HepG2 (cell line): Measurements from ENCODE around the gene TEX261. TPM values are rescaled to one million over a fixed set of nuclear protein-coding genes. Genes with fewer than 3 reads are reported as not detected.

Experiments
- ATAC-seq: fragments of 200-7000 bp; cut with Tn5 transposase; 3 replicates; pipeline ENCODE4 v1.9.1; 2020; ENCODE audit warnings: mild to moderate bottlenecking, moderate library complexity
- BruUV-seq: library from RNA; stranded (reverse); fragments of 400-500 nt; replicated peaks from 2 replicates; lab custom pipeline; 2021; lab: Mats Ljungman, UMichigan
- CTCF ChIA-PET: fragments of 300-600 bp; formaldehyde crosslinking; extraction: SDS; loops from one replicate; lab custom pipeline; 2021; ENCODE audit warnings: low total read pairs, inconsistent platforms, low intra/inter-chr PET ratio; lab: Yijun Ruan, JAX
- POLR2A ChIA-PET: fragments of 350-600 bp; sonication (Branson Sonifier 250); formaldehyde crosslinking; loops from one replicate; lab custom pipeline; 2020; ENCODE audit warnings: antibody characterized with exemption, inconsistent platforms; lab: Yijun Ruan, JAX
- DNase-seq: peaks from one replicate; pipeline ENCODE4 v3.0.0-alpha.2; 2015; ENCODE audit warnings: low spot score
- FAIRE-seq: peaks from 3 replicates; lab custom pipeline; 2011; peaks lifted over from hg19 to GRCh38; lab: Jason Lieb, UNC
- H2AFZ ChIP-seq: one replicate; pipeline ENCODE4 v1.6.1; 2011; ENCODE audit warnings: low read length, inconsistent platforms
- H3K27ac ChIP-seq: fragments of 300-600 bp; 3 replicates; pipeline ENCODE4 v1.8.0; 2011; ENCODE audit warnings: mixed run types, mild to moderate bottlenecking, mixed read lengths, low read length, inconsistent platforms; ENCODE audit not compliant: insufficient read depth; ENCODE audit errors: extremely low read length
- H3K27me3 ChIP-seq, 2 experiments: fragments of 200-600 bp in 1 of 2; 2 replicates in 1 of 2; 3 replicates in 1 of 2; pipeline versions ENCODE4 v1.6.0 to v1.8.0; 2011; ENCODE audit warnings: low read length in 2 of 2, mild to moderate bottlenecking in 2 of 2, moderate library complexity in 2 of 2, inconsistent platforms in 1 of 2; ENCODE audit not compliant: insufficient read depth in 2 of 2, control insufficient read depth in 1 of 2
- H3K36me3 ChIP-seq, 2 experiments: fragments of 200-600 bp in 1 of 2; replicated peaks in 1 of 2; 2 replicates in 1 of 2; 3 replicates in 1 of 2; pipeline versions ENCODE4 v1.5.1 to v1.8.0; 2011; ENCODE audit warnings: low read length in 2 of 2, inconsistent platforms in 1 of 2; ENCODE audit not compliant: insufficient read depth in 2 of 2, control insufficient read depth in 1 of 2
- H3K4me1 ChIP-seq: 2 replicates; pipeline ENCODE4 v1.5.1; 2012; ENCODE audit warnings: low read length, inconsistent platforms; ENCODE audit not compliant: insufficient read depth
- H3K4me2 ChIP-seq: 2 replicates; pipeline ENCODE4 v1.6.0; 2011; ENCODE audit warnings: low read depth, low read length, inconsistent platforms
- H3K4me3 ChIP-seq, 3 experiments: fragments of 200-600 bp in 1 of 3; sonication (generic), shearing (Covaris generic) in 1 of 3; replicated peaks in 1 of 3; 2 replicates each; pipeline ENCODE4 v1.5.1; 2011 to 2016; ENCODE audit warnings: low read length in 3 of 3, inconsistent platforms in 2 of 3, low read depth in 2 of 3, mild to moderate bottlenecking in 2 of 3, control low read depth in 1 of 3, mixed read lengths in 1 of 3; ENCODE audit not compliant: insufficient read depth in 1 of 3
- H3K79me2 ChIP-seq: one replicate; pipeline ENCODE4 v1.6.1; 2011; ENCODE audit warnings: low read length, inconsistent platforms; ENCODE audit not compliant: insufficient read depth
- H3K9ac ChIP-seq: 2 replicates; pipeline ENCODE4 v1.6.0; 2011; ENCODE audit warnings: mild to moderate bottlenecking, low read depth, low read length, inconsistent platforms; ENCODE audit not compliant: insufficient read depth
- H3K9me3 ChIP-seq: 2 replicates; pipeline ENCODE4 v1.5.1; 2012; ENCODE audit warnings: mild to moderate bottlenecking, low read length
- H4K20me1 ChIP-seq: 2 replicates; pipeline ENCODE4 v1.6.0; 2011; ENCODE audit warnings: inconsistent platforms, mild to moderate bottlenecking, low read length, moderate library complexity; ENCODE audit not compliant: insufficient read depth
- ETV5 ChIP-seq: IDR thresholded peaks from 2 replicates; pipeline ENCODE4 v1.6.1; 2018; ENCODE audit warnings: missing biosample characterization, missing genetic modification reagents, inconsistent platforms, borderline replicate concordance
- GTF2F1 ChIP-seq: fragments of 150-350 bp; IDR thresholded peaks from 2 replicates; pipeline ENCODE4 v1.6.1; 2014; ENCODE audit warnings: low read length
- HMG20B ChIP-seq: conservative IDR thresholded peaks from 2 replicates; pipeline ENCODE4 v1.6.1; 2016; ENCODE audit warnings: missing genetic modification reagents, missing compliant biosample characterization
- KDM2A ChIP-seq: sonication (generic); formaldehyde crosslinking; IDR thresholded peaks from 2 replicates; pipeline ENCODE4 v1.4.0; 2020; ENCODE audit warnings: low read depth, missing genetic modification reagents, borderline replicate concordance
- PCBP1 ChIP-seq: fragments of 200-400 bp; formaldehyde crosslinking; IDR thresholded peaks from 2 replicates; pipeline ENCODE4 v1.6.1; 2017; ENCODE audit warnings: mild to moderate bottlenecking, low read depth, low read length, borderline replicate concordance
- RAD21 ChIP-seq: fragments of 450-650 bp; formaldehyde crosslinking; IDR thresholded peaks from 2 replicates; pipeline ENCODE4 v1.5.0; 2020; ENCODE audit warnings: mild to moderate bottlenecking
- RBAK ChIP-seq: sonication (generic); formaldehyde crosslinking; IDR thresholded peaks from 2 replicates; pipeline ENCODE4 v1.5.1; 2020; ENCODE audit warnings: mild to moderate bottlenecking, missing genetic modification reagents
- SIN3A ChIP-seq: IDR thresholded peaks from 2 replicates; pipeline ENCODE4 v1.6.1; 2011; ENCODE audit warnings: low read depth, mild to moderate bottlenecking, control low read depth, low read length, borderline replicate concordance
- ZBTB1 ChIP-seq: sonication (generic); formaldehyde crosslinking; IDR thresholded peaks from 2 replicates; pipeline ENCODE4 v1.4.0; 2020; ENCODE audit warnings: missing genetic modification reagents, borderline replicate concordance
- ZNF572 ChIP-seq: sonication (generic); formaldehyde crosslinking; IDR thresholded peaks from 2 replicates; pipeline ENCODE4 v1.5.1; 2020; ENCODE audit warnings: mild to moderate bottlenecking, missing genetic modification reagents
- ZNF792 ChIP-seq: IDR thresholded peaks from 2 replicates; pipeline ENCODE4 v1.6.1; 2016
- WGBS: methylation state at CpG from one replicate; pipeline ENCODE4 v1.1.6; 2017; ENCODE audit warnings: low lambda C conversion rate; 5-methylcytosine and 5-hydroxymethylcytosine counted together
- in situ Hi-C: cut with HindIII; loops from 2 replicates; pipeline ENCODE4 v1.10.0; 2017; ENCODE audit warnings: low pct_unique_long_range_greater_than_20kb; ENCODE audit not compliant: extremely low pct_ligation_motif_present
- intact Hi-C: fragments of 100-400 bp; cut with micrococcal nuclease; formaldehyde crosslinking; loops from one replicate; pipeline ENCODE4 v1.10.0; 2022; ENCODE audit not compliant: unreplicated experiment
- polyA plus RNA-seq, 8 experiments: library from polyadenylated mRNA; depleted of rRNA in 3 of 8; stranded (reverse) in 7 of 8; unstranded in 1 of 8; fragments of >200 nt; fragmentation: Illumina TruSeq in 4 of 8; extraction: Trizol in 4 of 8; gene quantifications; 2 replicates each; pipeline versions ENCODE4 v1.2.1 to v1.2.3, GENCODE V29; 2011 to 2016; ENCODE audit warnings: low read depth in 4 of 8, missing spikeins in 1 of 8, mixed read lengths in 1 of 8; ENCODE audit not compliant: insufficient read depth in 1 of 8
- total RNA-seq, 5 experiments: library from RNA; depleted of rRNA; stranded (reverse); fragments of >200 nt; fragmentation: Illumina TruSeq; extraction: Trizol; gene quantifications; 2 replicates each; pipeline ENCODE4 v1.2.3, GENCODE V29; 2016; ENCODE audit warnings: low read depth in 1 of 5
- TF ChIP-seq, protein P1 (sequence below): sonication (generic); formaldehyde crosslinking; IDR thresholded peaks from 2 replicates; pipeline ENCODE4 v1.4.0; 2020; ENCODE audit warnings: mild to moderate bottlenecking, missing genetic modification reagents

The TEX261 gene
- total and polyA plus RNA-seq, 2 of the 13 experiments (the other 11 are each of a cell fraction or from before 2014, with no cell fraction given) = 43.8 to 78.7 TPM

DNA sequence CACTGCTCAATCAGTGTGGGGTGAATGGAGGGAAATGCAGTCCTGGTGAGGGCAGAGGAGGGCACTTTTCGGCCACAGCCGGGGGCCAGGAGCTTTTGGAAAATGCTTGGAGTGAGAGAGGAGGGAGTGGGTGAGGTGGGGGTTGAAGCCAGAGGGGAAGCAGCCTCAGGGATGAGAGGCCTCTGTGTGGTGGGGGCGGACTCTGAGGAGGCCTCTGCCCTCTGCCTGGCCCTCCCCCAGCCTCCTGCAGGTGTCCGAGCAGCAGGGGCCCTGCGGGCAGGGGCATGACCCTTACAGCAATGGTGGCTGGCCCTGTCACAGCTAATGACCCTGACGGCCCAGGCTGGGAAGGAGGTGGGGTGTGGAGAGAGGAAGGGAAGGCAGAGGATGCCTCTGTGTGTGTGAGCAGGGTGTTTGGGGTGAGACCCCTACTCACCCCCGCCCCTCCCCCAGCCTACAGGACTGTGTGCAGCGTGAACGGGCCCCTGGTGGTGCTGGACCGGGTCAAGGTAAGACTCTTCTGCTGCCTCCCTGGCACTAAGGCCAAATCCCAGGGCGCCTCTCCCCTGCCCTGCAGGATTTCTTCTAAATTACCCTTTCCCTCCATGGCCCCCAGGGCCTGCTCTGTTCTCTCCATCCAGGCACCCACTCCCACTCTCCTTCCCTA lies 51.3 kb downstream of the TEX261 start:
- FAIRE-seq (no peak), ATAC-seq (no peak), DNase-seq (no peak)
- 43% methylated on average over 9 of the region's 11 CpGs for WGBS
- Histone ChIP-seq H3K79me2 (no peaks in the 10 kb centered on the region), H3K9ac (no peak overlapping the region), H3K27me3 (peaks cover 0 to 13% of the 10 kb centered on the region in 2 experiments; a peak in 3 of 5 replicates), H3K9me3 (no peaks in the 10 kb centered on the region), H4K20me1 (no peaks in the 10 kb centered on the region), H3K4me2 (no peak overlapping the region), H3K36me3 (no peaks in the 10 kb centered on the region), H3K27ac (no peak overlapping the region), H2AFZ (no peak overlapping the region), H3K4me1 (peaks cover 41% of the 10 kb centered on the region), H3K4me3 (no peak overlapping the region)
- in situ Hi-C loops = no loop called here
- CTCF ChIA-PET = no interaction called here
- BruUV-seq = no TSS peak
- intact Hi-C loops = no loop called here
- TF ChIP-seq PCBP1 (0 out of 2 replicates have a peak, but pooled peaks have one; percentile 20), ETV5 (no peak), HMG20B (CRISPR knock-in tag) (no peak), ZNF572 (no peak)
- POLR2A ChIA-PET = no interaction called here

DNA sequence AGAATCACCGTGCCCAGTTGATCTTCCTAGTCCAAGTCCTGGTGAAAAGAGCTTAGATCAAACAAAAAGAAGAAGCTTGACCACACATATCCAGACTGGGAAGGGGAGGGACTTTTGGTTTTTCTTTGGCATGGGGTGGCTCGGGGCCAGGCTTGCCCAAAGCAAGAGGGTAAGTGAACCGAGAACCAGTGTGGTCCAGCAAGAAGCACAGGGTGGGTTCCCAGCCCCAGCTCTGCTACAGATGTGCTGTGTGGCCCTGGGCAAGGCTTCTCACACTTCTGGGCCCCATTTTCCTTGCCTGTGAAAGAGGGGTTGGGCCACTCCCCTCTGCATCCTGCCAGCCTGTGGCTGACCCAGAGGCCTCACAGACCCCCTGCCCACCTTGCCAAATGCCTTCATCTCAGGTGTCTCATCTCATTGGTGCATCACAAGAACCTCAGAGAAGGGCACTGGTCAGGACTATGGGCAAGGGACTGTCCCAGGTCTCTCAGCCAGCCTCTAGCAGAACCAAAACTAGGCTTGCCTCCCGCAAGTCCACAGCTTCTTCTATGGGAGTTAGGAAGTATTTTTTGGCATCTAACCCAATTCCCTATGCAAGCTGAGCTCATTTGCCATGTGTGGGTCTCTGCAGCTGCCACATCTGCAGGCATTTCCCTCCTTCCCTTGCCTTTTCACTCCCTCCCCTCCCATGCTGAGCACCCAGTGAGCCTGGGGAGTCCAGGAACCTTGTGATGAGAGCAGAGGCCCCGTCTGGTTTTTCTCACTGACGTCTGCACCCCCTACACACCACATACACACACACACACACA lies 52.1 kb downstream of the TEX261 start:
- no peaks in the 10 kb centered on the region for H3K79me2 ChIP-seq
- CTCF ChIA-PET = no interaction called here
- no TSS peak for BruUV-seq
- TF ChIP-seq RAD21 (CRISPR knock-in tag) (no peak), SIN3A (no peak), ZBTB1 (no peak), GTF2F1 (no peak), RBAK (CRISPR knock-in tag) (no peak), KDM2A (CRISPR knock-in tag) (no peak), ZNF792 (CRISPR knock-in tag) (no peak)
- TF ChIP-seq, protein P1, sequence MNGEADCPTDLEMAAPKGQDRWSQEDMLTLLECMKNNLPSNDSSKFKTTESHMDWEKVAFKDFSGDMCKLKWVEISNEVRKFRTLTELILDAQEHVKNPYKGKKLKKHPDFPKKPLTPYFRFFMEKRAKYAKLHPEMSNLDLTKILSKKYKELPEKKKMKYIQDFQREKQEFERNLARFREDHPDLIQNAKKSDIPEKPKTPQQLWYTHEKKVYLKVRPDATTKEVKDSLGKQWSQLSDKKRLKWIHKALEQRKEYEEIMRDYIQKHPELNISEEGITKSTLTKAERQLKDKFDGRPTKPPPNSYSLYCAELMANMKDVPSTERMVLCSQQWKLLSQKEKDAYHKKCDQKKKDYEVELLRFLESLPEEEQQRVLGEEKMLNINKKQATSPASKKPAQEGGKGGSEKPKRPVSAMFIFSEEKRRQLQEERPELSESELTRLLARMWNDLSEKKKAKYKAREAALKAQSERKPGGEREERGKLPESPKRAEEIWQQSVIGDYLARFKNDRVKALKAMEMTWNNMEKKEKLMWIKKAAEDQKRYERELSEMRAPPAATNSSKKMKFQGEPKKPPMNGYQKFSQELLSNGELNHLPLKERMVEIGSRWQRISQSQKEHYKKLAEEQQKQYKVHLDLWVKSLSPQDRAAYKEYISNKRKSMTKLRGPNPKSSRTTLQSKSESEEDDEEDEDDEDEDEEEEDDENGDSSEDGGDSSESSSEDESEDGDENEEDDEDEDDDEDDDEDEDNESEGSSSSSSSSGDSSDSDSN (CRISPR knock-in tag) = no peak
- TF ChIP-seq, all 625 proteins: peak for 0
- peaks cover 0 to 7% of the 10 kb centered on the region in 2 experiments; a peak in 3 of 5 replicates for H3K27me3 ChIP-seq
- no peak overlapping the region for H3K27ac ChIP-seq
- H3K9me3 ChIP-seq = no peaks in the 10 kb centered on the region
- no peak for DNase-seq
- 47% methylated on average over 6 of the region's 6 CpGs for WGBS
- H3K4me2 ChIP-seq = no peak overlapping the region
- no peaks in the 10 kb centered on the region for H4K20me1 ChIP-seq
- FAIRE-seq = no peak
- no peak overlapping the region for H3K4me3 ChIP-seq
- intact Hi-C loops (no loop called here), in situ Hi-C loops (no loop called here)
- POLR2A ChIA-PET = no interaction called here
- H3K9ac ChIP-seq = no peak overlapping the region
- no peak for ATAC-seq
- H2AFZ ChIP-seq = no peak overlapping the region
- H3K36me3 ChIP-seq = no peaks in the 10 kb centered on the region
- H3K4me1 ChIP-seq = peaks cover 41% of the 10 kb centered on the region
